ENCODE results near the gene BCL2L2. TPM values are rescaled to one million over a fixed set of nuclear protein-coding genes. Genes with fewer than 3 reads are reported as not detected.
"Not testable (repeated sequence)": the region's sequence is repeated elsewhere in the genome, so short reads cannot be mapped to it uniquely, and the experiment has no call there.

Gene BCL2L2
- polyA plus RNA-seq (2012; ENCODE audit: low read depth, missing spikeins): 11.7 TPM

- peak; percentile 73 for TF ChIP-seq POLR2A (IDR thresholded peaks at IDR 0.05; ENCODE audit: low read depth, low read length)
- TF ChIP-seq POLR2AphosphoS5 (IDR thresholded peaks at IDR 0.05; ENCODE audit: low read depth, low read length): peak; percentile 75
- no peak; the same call in 1 of the 2 replicates for TF ChIP-seq TAF1 (IDR thresholded peaks at IDR 0.05; ENCODE audit: low read depth, low read length)
- TF ChIP-seq PAX5 (IDR thresholded peaks at IDR 0.05; ENCODE audit: insufficient read depth, low read length, severe bottlenecking): no peak
- 0 out of 2 replicates have a peak, but pooled peaks have one; percentile 19 for TF ChIP-seq POU2F2 (IDR thresholded peaks at IDR 0.05; ENCODE audit: low read depth, low read length)
- no peak for TF ChIP-seq SPI1 (IDR thresholded peaks at IDR 0.05; ENCODE audit: low read depth, low read length)
- DNase-seq (ENCODE audit: insufficient read length, low spot score) (peak; percentile 69), FAIRE-seq (peak; percentile 60)
Observed at GRCh38 chr14:23306412-23307145, at the start of gene BCL2L2. Gene BCL2L2 (plus strand): TSS chr14:23306833. CDS start chr14:23307768, 935 bp downstream.

GRCh38 chr14:23258256-23258655, 48.4 kb upstream of the BCL2L2 start:
- no peak for DNase-seq (ENCODE audit: insufficient read length, low spot score)
- no peak for FAIRE-seq
- TF ChIP-seq TAF1 (IDR thresholded peaks at IDR 0.05; ENCODE audit: low read depth, low read length): no peak
- TF ChIP-seq POLR2AphosphoS5 (IDR thresholded peaks at IDR 0.05; ENCODE audit: low read depth, low read length): no peak
- TF ChIP-seq SPI1 (IDR thresholded peaks at IDR 0.05; ENCODE audit: low read depth, low read length): no peak
- no peak for TF ChIP-seq POU2F2 (IDR thresholded peaks at IDR 0.05; ENCODE audit: low read depth, low read length)
- no peak for TF ChIP-seq POLR2A (IDR thresholded peaks at IDR 0.05; ENCODE audit: low read depth, low read length)
- no peak for TF ChIP-seq PAX5 (IDR thresholded peaks at IDR 0.05; ENCODE audit: insufficient read depth, low read length, severe bottlenecking)

- no peak for DNase-seq (ENCODE audit: insufficient read length, low spot score)
- TF ChIP-seq POLR2AphosphoS5 (IDR thresholded peaks at IDR 0.05; ENCODE audit: low read depth, low read length) (no peak), POU2F2 (IDR thresholded peaks at IDR 0.05; ENCODE audit: low read depth, low read length) (no peak), TAF1 (IDR thresholded peaks at IDR 0.05; ENCODE audit: low read depth, low read length) (no peak), PAX5 (IDR thresholded peaks at IDR 0.05; ENCODE audit: insufficient read depth, low read length, severe bottlenecking) (no peak), SPI1 (IDR thresholded peaks at IDR 0.05; ENCODE audit: low read depth, low read length) (no peak), POLR2A (IDR thresholded peaks at IDR 0.05; ENCODE audit: low read depth, low read length) (no peak)
- no peak for FAIRE-seq
Observed at GRCh38 chr14:23259426-23259825, 47.2 kb upstream of the BCL2L2 start.

- not testable (repeated sequence) for FAIRE-seq; DNase-seq (ENCODE audit: insufficient read length, low spot score)
Observed at GRCh38 chr14:23260849-23261248, 45.8 kb upstream of the BCL2L2 start.

GRCh38 chr14:23269193-23269592, 37.4 kb upstream of the BCL2L2 start:
- no peak for TF ChIP-seq POU2F2 (IDR thresholded peaks at IDR 0.05; ENCODE audit: low read depth, low read length)
- TF ChIP-seq TAF1 (IDR thresholded peaks at IDR 0.05; ENCODE audit: low read depth, low read length): no peak
- no peak for TF ChIP-seq POLR2A (IDR thresholded peaks at IDR 0.05; ENCODE audit: low read depth, low read length)
- TF ChIP-seq PAX5 (IDR thresholded peaks at IDR 0.05; ENCODE audit: insufficient read depth, low read length, severe bottlenecking): no peak
- FAIRE-seq (no peak), DNase-seq (ENCODE audit: insufficient read length, low spot score) (no peak)

GRCh38 chr14:23275412-23275811, 31.2 kb upstream of the BCL2L2 start:
- FAIRE-seq (no peak), DNase-seq (ENCODE audit: insufficient read length, low spot score) (no peak)
- no peak for TF ChIP-seq POLR2AphosphoS5 (IDR thresholded peaks at IDR 0.05; ENCODE audit: low read depth, low read length)
- TF ChIP-seq POLR2A (IDR thresholded peaks at IDR 0.05; ENCODE audit: low read depth, low read length): no peak
- TF ChIP-seq POU2F2 (IDR thresholded peaks at IDR 0.05; ENCODE audit: low read depth, low read length): no peak
- no peak for TF ChIP-seq SPI1 (IDR thresholded peaks at IDR 0.05; ENCODE audit: low read depth, low read length)

- DNase-seq (ENCODE audit: insufficient read length, low spot score) (no peak), FAIRE-seq (no peak)
- TF ChIP-seq POLR2AphosphoS5 (IDR thresholded peaks at IDR 0.05; ENCODE audit: low read depth, low read length) (no peak), POLR2A (IDR thresholded peaks at IDR 0.05; ENCODE audit: low read depth, low read length) (no peak), PAX5 (IDR thresholded peaks at IDR 0.05; ENCODE audit: insufficient read depth, low read length, severe bottlenecking) (no peak), TAF1 (IDR thresholded peaks at IDR 0.05; ENCODE audit: low read depth, low read length) (no peak), POU2F2 (IDR thresholded peaks at IDR 0.05; ENCODE audit: low read depth, low read length) (no peak), SPI1 (IDR thresholded peaks at IDR 0.05; ENCODE audit: low read depth, low read length) (no peak)
Observed at GRCh38 chr14:23277189-23277588, 29.4 kb upstream of the BCL2L2 start.

- not testable (repeated sequence) for FAIRE-seq; DNase-seq (ENCODE audit: insufficient read length, low spot score)
Observed at GRCh38 chr14:23277928-23278327, 28.7 kb upstream of the BCL2L2 start.

- DNase-seq (ENCODE audit: insufficient read length, low spot score) (no peak), FAIRE-seq (no peak)
- TF ChIP-seq TAF1 (IDR thresholded peaks at IDR 0.05; ENCODE audit: low read depth, low read length): no peak
- no peak for TF ChIP-seq SPI1 (IDR thresholded peaks at IDR 0.05; ENCODE audit: low read depth, low read length)
- TF ChIP-seq POU2F2 (IDR thresholded peaks at IDR 0.05; ENCODE audit: low read depth, low read length): no peak
- TF ChIP-seq POLR2A (IDR thresholded peaks at IDR 0.05; ENCODE audit: low read depth, low read length): no peak
- no peak for TF ChIP-seq PAX5 (IDR thresholded peaks at IDR 0.05; ENCODE audit: insufficient read depth, low read length, severe bottlenecking)
- TF ChIP-seq POLR2AphosphoS5 (IDR thresholded peaks at IDR 0.05; ENCODE audit: low read depth, low read length): no peak
Observed at GRCh38 chr14:23281247-23281646, 25.4 kb upstream of the BCL2L2 start.

- FAIRE-seq (no peak), DNase-seq (ENCODE audit: insufficient read length, low spot score) (no peak)
- no peak for TF ChIP-seq SPI1 (IDR thresholded peaks at IDR 0.05; ENCODE audit: low read depth, low read length)
- TF ChIP-seq POLR2A (IDR thresholded peaks at IDR 0.05; ENCODE audit: low read depth, low read length): peak; percentile 75
- peak; percentile 33; the same call in 1 of the 2 replicates for TF ChIP-seq TAF1 (IDR thresholded peaks at IDR 0.05; ENCODE audit: low read depth, low read length)
Observed at GRCh38 chr14:23284654-23285529, 21.7 kb upstream of the BCL2L2 start.

Data from GM12891 (cell line).